NCI-H1417 (cell line): Measurements from ENCODE around the gene NFIA.
A peak's percentile ranks its signal among the peaks of the same experiment; 100 is the strongest.
"Not testable (repeated sequence)": the region's sequence is repeated elsewhere in the genome, so short reads cannot be mapped to it uniquely, and the experiment has no call there.

Source experiments
- DNase-seq, 3 experiments: peaks; one replicate each; lab custom pipeline; 2025; lab: John Stamatoyannopoulos, UW

The NFIA gene

GRCh38 chr1:61453111-61453961 is 371.0 kb downstream of the NFIA start:
- peak; percentile 46 to 96 (median 81) for DNase-seq

- DNase-seq = no peak
Observed at GRCh38 chr1:61455400-61455799, 373.0 kb downstream of the NFIA start.

GRCh38 chr1:61457526-61458040 is 375.2 kb downstream of the NFIA start:
- DNase-seq = no peak

GRCh38 chr1:61459345-61459744 is 377.0 kb downstream of the NFIA start:
- DNase-seq = no peak

- peak in 1 of 3 experiments; percentile 25 for DNase-seq
Observed at GRCh38 chr1:61460191-61460590, 377.8 kb downstream of the NFIA start.

- DNase-seq = no peak
Observed at GRCh38 chr1:61461406-61462384, 379.3 kb downstream of the NFIA start.

GRCh38 chr1:61462628-61463027 is 380.3 kb downstream of the NFIA start:
- no peak for DNase-seq

GRCh38 chr1:61463220-61463619 is 380.9 kb downstream of the NFIA start:
- DNase-seq = no peak

- not testable (repeated sequence) for DNase-seq
Observed at GRCh38 chr1:61467836-61468235, 385.5 kb downstream of the NFIA start.

- no peak for DNase-seq
Observed at GRCh38 chr1:61469365-61469764, 387.0 kb downstream of the NFIA start.

- no peak for DNase-seq
Observed at GRCh38 chr1:61472876-61473275, 390.5 kb downstream of the NFIA start.

GRCh38 chr1:61474269-61474817 is 392.0 kb downstream of the NFIA start:
- DNase-seq = peak in 1 of 3 experiments; percentile 6

GRCh38 chr1:61474963-61475362 is 392.6 kb downstream of the NFIA start:
- no peak for DNase-seq

GRCh38 chr1:61477301-61477700 is 394.9 kb downstream of the NFIA start:
- no peak for DNase-seq

GRCh38 chr1:61480273-61480935 is 398.0 kb downstream of the NFIA start:
- DNase-seq = no peak

GRCh38 chr1:61481315-61481715 is 399.0 kb downstream of the NFIA start:
- no peak for DNase-seq

GRCh38 chr1:61482170-61482734 is 399.9 kb downstream of the NFIA start:
- DNase-seq = no peak

- DNase-seq = peak in 1 of 3 experiments; percentile 12
Observed at GRCh38 chr1:61486783-61487536, 404.6 kb downstream of the NFIA start.

GRCh38 chr1:61487801-61488200 is 405.4 kb downstream of the NFIA start:
- DNase-seq = no peak

GRCh38 chr1:61490924-61491323 is 408.6 kb downstream of the NFIA start:
- DNase-seq = no peak
